ENCODE results near the gene SPINDOC.
"Not testable (repeated sequence)": the region's sequence is repeated elsewhere in the genome, so short reads cannot be mapped to it uniquely, and the experiment has no call there.

Gene SPINDOC, protein sequence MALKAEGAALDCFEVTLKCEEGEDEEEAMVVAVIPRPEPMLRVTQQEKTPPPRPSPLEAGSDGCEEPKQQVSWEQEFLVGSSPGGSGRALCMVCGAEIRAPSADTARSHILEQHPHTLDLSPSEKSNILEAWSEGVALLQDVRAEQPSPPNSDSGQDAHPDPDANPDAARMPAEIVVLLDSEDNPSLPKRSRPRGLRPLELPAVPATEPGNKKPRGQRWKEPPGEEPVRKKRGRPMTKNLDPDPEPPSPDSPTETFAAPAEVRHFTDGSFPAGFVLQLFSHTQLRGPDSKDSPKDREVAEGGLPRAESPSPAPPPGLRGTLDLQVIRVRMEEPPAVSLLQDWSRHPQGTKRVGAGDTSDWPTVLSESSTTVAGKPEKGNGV

DNA sequence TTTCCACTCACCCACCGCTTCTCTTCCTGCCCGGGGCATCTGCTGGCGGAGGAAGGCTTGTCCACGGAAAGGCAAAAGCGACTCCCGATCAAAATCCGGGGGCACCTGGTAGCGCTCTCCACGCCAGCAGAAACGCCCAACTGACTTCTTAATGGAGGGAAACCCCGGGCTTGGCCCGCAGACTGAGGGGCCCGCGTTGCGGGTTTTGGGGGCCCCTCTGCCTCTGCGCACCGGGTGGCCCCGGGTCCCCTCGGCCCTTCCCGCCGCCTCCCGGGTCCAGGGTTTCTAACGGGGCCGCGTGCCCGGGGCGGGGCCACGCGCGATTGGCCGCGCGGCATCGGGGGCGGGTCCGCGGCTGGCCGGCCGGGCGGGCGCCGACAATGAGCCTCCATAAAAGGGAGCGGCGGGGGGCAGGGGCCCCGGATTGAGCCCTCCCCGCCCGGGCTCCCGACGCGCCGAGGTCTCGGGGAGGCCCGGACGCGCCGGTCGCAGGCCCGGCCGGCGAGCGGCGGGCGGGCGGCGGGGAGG lies at the start of gene SPINDOC:
SPINDOC (plus strand) TSS at position 422 of the 528 bp plus-strand sequence. CDS start 231 bp downstream, outside the sequence.
- no peak for FAIRE-seq

DNA sequence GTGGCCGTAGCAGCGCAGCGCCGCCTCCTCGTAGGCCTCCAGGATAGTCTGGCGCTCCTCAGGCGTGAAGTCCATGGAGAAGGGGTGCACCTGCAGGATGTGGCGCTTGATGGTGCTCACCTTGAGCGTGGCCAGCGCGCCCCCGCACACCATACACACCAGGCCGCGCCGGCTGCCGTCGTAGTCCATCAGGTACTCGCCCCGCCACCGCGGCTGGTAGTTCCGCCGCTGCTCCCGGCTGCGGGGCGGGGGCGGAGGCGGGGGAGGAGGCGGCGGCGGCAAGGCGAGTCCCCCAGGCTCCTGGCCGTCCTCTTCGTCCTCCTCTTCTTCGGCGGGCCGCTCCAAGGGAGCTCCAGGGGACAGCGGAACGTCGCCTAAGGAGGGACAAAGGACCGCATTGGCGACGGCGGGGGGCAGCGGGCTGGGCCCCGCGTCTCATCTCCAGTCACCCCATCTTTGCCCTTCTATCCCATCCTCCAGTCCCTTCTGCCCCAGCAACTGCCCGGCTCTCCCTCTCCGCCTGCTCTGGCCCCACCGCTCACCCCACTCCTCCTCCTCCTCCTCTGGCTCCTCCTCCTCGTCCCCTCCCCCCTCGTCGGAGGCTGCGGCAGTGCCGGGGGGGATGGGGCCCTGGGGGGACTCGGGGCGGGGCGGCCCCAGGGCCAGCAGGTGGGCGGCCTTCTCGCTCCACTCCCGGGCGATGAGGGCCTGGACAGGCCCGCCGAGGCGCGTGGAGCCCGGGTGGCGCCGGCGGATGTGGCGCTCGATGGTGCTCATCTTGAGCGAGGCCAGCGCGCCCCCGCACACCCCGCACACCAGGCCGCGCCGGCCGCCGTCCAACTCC lies 49.5 kb upstream of the SPINDOC start:
- FAIRE-seq = no peak

DNA sequence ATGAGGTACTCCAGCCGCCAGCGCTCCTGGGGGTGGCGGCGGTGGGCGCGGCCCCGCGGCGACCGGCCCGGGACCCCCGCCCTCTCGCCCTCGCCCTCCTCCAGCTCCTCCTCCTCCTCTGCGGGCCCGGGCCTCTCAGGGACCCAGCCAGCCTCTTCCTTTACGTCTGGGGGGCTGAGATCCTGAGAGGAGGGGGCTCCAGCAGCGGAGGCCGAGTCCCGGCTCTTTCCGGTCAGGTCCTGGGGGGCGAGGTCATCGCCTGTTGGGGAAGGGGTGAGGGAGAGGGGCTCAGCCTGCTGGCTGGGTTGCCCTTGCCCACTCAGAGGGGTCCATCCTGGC lies 48.9 kb upstream of the SPINDOC start:
- no peak for FAIRE-seq

DNA sequence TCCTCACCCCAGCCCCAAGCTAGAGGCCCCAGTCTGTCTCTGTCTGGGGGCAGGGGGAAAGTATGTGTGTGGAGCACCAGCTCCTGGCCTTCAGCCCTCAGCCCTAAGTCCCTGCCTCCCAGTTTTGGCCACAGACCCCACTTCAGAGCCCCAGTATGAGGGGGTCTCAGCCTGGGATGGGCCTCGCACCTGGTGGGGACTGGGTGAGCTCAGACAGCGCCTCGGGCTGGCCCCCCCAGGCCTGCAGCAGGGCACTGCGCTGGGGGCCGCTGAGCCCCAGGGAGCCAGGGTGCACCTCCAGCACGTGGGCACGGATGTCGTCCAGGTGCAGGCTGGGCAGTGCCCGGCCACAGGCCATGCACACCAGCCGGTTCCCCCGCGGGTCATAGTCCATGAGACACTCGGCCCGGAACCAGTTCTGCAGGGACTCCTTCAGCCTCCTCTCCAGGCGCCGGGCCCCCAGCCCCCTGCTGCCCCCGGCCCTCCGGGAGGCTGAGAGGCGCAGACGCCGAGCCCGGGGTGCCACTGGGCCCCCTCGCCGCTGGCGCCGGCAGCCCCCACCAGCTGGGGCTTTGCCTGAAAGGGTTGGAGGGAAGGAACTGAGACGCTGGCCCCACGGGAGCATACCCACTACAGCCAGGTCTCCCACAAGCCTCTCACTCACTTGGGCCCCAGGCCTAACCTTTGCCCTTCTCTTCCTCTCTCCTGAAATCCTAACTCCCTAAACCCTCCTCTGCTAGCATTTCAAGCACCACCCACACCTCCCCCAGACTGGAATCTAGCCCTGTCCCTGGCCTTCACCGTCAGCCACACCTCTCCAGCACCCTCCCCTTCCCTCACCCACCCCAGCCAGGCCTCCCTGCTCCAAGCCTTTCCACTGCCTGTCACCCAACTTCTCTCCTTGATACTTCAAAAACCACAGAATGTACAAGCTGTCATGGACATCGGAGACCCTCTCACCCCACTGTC lies 48.3 kb upstream of the SPINDOC start:
- no peak for FAIRE-seq

DNA sequence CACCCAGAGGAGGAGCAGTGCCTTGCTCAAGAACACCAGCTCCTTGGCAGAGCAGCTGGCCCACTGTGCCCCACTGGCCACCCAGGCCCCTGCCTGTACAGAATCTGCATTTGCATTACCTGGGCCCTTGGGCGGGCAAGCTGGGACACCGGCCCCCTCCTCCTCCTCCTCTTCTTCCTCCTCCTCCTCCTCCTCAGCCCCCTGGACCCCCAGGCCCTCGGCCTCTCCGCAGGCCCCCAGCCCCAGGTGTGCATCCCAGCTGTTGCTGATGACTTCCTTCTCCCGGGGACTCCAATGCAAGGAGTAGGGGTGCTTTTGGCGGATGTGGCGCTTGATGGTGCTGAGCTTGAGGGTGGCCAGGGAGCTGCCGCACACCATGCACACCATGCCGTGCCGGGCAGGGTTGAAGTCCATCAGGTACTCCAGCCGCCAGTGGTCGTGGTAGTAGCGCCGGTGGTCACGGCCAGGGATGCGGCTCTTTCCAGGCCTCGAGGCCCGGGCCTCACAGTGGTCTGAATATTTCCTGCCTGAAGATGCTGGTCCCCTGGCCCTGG lies 47.5 kb upstream of the SPINDOC start:
- no peak for FAIRE-seq

DNA sequence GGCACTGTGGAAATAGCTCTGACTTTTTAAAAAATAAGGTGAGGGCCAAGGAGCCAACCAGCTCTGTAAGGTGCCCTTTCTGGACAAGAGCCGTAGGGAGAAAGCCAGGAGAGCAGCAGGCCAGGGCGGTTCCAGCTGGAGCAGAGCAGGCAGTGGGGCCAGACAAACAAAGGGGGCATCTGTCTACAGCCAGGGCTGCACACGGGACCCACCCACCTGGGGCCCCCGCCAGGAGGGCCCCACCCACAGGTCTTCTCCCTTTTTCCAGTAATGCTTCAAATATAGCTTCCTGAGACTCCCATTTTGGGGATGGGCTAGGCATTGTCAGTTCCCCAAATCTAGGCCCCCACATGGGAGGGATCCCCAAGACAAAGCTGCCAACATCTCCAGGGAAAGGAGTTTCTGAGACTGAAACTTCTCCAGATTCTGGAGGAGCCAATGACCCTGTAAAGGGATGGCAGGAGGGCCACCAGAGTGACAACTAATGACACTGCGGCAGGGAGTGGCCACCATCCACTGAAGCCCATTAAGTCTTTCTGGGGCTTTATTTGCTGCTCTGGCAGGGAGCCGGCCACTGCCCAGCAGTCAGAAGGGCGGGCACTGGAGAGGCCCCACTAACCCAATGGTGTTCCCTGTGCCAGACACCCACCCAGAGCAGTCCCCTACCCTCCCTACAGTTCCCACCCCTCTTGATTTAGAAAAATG lies 46.6 kb upstream of the SPINDOC start:
- FAIRE-seq = no peak

DNA sequence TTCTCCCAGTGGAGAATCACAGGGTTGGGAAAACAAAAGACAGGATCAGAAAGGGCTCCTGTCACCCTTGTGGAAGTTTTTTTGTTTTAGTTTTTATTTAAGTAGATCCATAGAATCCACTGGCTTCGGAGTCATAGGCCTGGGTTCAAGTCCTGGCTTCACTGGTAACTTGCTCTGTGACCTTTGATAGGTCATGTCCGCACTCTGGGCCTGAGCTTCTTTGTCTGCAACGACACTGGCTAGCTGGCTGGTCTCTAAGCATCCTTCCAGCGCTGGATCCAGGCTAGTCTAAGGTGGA lies 46.0 kb upstream of the SPINDOC start:
- no peak for FAIRE-seq

DNA sequence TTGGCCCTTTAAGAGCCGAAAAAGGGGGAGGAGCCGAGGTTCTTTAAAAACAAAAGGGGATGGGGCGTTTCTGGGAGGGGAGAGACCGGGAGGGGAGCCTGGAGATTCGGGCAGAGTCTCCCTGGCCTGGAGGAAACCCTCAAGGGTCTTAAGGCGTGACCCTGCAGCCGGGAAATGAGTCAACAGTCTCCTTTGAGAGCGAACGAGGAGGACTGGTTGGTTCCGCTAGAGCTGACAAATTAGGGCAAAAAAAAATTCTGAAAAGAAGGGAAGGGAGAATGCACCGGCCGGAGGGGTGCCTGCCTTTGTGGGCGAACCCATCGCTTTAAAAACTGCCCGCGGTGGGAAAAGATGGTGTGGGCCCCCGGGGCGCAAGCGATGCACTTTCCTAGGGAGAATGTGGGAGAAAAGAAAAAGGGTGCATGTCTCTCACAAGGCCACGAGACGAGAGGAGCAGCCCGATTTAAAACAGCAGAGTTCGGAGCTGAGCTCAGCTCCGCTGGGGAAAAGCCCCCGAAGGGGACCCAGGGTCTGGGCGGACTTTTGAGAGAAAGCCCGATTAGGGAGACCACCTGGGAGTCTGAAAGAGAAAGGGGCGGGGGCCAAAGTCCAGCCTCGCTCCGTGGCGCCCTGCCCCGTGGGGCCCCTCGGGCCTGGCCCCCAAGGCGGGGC lies 45.6 kb upstream of the SPINDOC start:
- peak; percentile 84 for FAIRE-seq

DNA sequence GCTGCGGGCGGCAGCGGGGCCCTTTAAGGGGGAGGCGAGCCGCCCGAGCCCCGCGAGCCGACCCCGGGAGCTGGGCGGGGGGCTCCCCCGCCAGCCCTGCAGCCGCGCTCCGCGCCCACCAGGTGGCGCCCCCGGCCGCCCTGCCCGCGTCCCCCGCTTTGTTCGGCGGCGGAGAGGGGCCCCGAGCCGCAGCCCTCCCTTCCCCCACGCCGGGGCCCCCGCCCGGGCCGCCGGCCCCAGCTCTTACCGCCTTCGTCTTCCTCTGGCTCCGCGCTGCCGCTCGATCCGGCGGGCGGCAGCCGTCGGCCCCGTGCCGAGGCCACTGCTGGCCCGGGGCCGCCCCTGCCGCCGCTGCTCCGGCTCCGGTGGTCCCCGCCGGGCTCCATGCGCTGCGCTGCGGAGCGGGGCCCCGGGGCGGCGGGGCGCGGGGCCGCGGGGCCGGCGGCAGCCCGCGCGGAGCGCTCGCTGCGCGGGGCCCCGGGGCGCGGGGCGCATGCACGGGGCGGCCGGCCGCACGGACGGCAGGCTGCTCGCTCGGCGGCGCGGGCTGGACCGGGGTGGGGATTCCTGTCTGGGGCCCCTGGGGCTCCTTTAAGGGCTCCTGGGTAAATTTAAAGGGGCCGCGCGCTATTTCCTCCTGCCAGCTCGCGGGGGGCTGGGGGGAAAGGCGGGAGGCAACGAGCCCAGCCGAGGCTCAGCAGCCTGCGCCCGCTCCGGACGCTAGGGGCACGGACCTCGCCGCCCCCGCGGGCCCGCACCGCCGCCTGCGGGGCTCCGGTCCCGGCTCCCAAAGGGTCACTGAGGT lies 44.8 kb upstream of the SPINDOC start, which contains the start of gene ZFTA:
ZFTA (minus strand) TSS at position 539 of the 805 bp plus-strand sequence; CDS start at position 386, 153 bp downstream.
- FAIRE-seq = no peak

DNA sequence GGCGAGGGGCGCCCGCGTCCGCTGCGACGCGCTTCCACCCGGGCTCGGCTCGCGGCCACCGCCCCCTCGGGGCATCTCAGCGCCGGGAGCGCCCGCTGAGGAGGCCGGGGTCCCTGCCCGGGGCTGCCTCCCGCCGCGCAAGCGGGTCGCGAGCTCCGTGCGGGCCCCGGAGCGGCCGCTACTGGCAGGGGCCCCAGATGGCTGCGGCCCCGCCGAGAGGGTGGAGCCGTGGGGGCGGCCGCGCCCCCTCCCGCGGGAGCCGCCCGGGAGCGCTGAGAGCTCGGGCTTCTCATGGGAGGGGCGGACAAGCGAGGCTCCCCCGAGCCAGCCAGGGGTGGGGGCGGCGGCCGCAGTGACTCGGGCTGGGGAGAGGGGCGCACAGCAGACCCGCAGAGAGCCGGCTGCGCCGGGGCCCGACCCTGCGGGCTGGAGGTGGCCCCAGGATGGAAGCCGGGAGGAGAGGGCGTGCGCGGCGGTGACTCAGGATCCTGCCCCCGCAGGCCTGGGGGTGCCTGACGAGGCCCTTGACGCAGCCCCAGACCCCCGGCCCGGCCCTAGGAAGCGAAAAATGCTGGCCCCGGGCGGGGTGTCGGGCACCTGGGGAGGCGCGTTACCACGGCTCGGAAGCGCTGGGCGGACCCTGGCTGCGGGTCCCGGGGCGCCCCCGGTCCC lies 44.1 kb upstream of the SPINDOC start:
- no peak for FAIRE-seq

DNA sequence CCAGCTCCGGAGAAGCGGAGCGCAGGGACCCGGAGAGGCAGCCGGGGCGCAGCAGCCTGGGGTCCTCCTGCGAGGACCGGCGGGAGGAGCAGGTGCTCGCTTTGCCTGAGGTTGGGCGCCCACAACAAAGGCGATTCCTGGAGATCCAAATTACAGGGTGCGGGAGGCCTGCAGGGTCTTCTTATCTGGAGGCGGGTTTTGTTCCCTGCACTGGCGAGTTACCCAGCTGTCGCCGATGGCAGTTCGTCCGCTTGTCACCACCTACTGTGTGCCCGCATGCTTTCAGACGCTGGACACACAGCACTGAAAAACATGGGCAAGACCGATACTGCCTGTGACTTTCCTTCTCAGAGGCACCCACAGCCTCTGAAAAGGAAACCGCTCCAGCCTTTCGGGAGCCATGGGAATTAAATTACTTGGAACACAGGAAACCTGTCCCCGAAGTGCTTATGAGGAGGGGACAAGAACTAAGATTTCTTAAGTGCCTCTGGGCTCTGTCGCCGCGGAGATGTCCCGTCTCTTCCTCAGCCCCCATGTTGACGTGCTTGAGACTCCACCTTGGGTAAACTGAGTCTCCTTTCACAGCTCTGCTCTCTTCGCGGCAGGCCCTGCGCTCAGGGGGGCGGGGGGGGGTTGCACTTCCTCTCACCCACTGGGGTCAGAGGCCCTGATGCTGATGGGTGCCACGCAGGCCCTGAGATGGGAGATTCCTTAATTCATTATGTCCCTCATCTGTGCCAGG lies 43.4 kb upstream of the SPINDOC start:
- FAIRE-seq = no peak

DNA sequence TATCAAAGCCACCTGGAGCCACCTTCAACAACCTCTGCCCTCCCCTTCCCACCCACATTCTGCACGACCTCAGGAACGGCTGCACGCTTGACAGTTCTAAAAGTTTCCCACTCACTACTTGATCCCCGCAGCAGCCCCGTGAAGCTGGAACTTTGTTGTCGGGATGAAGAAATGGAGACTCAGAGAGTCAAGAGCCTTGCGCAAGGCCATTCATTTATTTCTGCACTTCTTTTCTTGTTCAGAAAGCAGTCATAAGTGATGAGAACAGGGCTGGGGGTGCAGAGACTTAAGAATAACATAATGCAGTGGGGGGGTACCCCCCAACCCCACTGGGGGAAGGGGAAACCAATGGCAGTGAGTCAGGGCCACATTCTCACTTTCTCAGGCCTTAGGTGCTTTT lies 42.5 kb upstream of the SPINDOC start:
- FAIRE-seq = no peak

DNA sequence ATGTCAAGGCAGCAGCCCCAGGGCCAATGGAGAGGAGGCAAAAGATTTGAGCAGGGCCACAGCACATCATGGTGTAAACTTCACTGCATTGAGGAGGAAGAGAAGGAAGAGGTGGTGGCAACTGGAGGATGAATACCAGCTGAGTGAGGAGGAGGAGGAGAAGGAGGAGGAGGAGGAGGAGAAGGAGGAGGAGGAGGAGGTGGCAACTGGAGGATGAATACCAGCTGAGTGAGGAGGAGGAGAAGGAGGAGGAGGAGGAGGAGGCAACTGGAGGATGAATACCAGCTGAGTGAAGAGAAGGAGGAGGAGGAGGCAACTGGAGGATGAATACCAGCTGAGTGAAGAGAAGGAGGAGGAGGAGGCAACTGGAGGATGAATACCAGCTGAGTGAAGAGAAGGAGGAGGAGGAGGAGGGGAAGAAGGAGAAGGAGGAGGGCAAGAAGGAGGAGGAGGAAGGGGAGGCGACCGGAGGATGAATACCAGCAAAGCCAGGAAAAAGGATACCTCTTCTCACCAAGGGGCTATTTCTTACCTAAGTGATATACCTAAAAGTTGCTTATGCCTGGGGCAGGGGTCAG lies 41.4 kb upstream of the SPINDOC start:
- FAIRE-seq = not testable (repeated sequence)

DNA sequence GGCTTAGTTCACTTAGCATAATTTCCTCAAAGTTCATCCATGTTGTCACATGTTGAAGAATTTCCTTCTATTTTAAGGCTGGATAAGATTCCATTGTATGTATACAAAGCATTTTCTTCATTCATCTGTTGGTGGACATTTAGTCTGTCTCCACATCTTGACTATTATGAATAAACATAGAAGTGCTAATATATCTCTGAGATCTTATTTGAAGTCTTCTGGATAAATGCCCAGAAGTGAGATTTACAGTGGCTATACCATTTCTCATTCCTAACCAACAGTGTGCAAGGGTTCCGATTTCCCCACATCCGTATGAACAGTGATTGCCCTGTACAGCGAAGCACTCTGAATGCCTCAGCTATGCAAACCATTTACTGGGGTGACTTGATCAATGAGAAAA lies 38.1 kb upstream of the SPINDOC start:
- no peak for FAIRE-seq

DNA sequence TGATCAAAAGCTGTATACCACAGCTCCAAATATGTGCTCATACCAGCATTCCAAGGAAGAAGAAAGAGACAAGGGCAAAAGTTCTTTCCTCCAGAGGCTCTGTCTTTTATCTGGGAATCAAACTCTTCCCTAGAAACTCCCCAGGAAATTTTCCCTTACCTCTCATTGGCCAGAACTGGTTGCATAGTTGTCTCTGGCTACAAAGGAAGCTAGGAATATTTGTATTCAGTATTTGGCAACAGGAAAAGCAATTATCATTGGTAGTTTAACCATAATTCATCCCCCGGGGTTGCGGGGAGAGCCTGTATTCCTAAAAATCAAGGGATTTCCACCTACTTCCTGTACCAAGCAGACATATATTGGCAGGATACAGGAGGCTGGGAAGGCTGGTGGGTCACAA lies 34.2 kb upstream of the SPINDOC start:
- FAIRE-seq = no peak

DNA sequence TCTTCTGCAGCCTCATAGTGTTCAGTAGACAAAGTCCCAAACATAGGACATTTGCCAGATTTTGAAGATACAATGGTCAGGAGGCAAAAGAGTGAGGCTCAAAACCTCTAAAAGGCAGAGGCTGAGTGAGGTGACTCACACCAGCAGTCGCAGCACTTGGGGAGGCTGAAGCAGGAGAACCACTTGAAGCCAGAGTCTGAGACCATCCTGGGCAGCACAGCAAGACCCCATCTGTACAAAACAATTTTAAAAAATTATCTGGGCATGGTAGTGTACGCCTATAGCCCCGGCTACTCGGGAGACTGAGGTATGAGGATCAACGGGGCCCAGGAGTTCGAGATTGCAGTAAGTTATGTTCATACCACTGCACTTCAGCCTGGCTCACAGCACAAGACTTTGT lies 30.5 kb upstream of the SPINDOC start:
- FAIRE-seq = no peak

DNA sequence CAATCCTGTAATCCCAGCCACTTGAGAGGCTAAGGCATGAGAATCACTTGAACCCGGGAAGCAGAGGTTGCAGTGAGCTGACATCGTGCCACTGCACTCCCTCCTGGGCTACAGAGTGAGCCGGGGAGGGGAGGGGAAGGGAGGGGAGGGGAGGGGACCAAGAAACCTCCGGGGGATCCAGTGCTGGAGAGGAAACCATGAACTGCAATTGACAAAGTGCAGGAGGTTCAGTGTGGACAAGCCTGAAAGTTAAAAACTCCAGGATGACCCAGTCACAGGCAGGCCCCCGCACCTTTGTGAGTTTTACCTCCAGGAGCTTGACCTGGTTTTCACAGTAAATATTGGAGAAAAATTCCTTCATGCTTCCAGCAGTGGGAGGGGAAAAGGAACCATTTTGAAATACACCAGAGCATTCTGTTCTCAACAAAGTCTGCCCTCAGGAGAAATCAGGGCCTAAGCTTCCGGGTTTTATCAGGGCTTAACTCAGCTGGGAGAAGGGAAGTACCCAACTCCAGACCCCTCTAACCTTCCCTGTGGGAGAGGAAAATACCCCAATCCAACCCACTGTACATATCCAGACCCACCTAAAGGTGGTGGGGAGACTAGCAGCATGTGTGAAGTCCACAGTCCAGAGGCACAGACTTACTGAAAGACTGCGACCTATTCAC lies 29.2 kb upstream of the SPINDOC start:
- no peak for FAIRE-seq

DNA sequence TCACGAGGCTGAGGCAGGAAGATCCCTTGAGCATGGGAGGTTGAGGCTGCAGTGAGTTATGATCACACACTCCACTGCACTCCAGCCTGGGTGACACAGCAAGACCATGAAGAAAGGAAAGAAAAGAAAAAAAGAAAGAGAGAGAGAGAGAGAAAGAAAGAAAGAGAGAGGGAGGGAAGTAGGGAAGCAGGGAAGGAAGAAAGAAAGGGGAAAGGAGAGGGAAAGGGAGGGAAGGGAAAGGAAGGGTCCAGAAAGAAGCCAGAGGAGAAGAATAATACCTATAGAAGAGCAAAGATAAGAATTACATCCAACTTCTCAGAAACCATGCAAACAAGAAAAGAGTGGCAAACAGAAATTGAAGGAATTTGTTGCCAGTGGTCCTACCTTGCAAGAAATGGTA lies 27.4 kb upstream of the SPINDOC start:
- no peak for FAIRE-seq

All from G401.6 (cell line).